Uterus (tissue), 2 donors: ENCODE data around the gene AUNIP.

Experiments used
- CTCF ChIP-seq, 4 experiments: fragments of 200-600 bp in 2 of 4; fragments of 450-650 bp in 2 of 4; sonication (generic) in 2 of 4; IDR thresholded peaks; one replicate each; pipeline ENCODE4 v1.5.1; 2016 to 2019; ENCODE audit warnings: antibody characterized with exemption in 4 of 4, mild to moderate bottlenecking in 2 of 4, moderate library complexity in 1 of 4
- POLR2A ChIP-seq, 2 donors: fragments of 450-650 bp; IDR thresholded peaks; one replicate each; pipeline ENCODE4 v1.6.1; 2016; ENCODE audit warnings: antibody characterized with exemption in 2 of 2, mild to moderate bottlenecking in 1 of 2, moderate library complexity in 1 of 2

- no peak for TF ChIP-seq POLR2A (IDR thresholded peaks at IDR 0.05)
- no peak for TF ChIP-seq CTCF (IDR thresholded peaks at IDR 0.05)
Observed at GRCh38 chr1:25787760-25788166, 71.5 kb downstream of the AUNIP start.
